SK-N-SH (cell line): ENCODE data around the gene ZNF512B. TPM values are rescaled to one million over a fixed set of nuclear protein-coding genes. Genes with fewer than 3 reads are reported as not detected.
A peak's percentile ranks its signal among the peaks of the same experiment; 100 is the strongest.

Experiments used
- CTCF ChIA-PET: fragments of 300-600, 350-600 bp; formaldehyde crosslinking; extraction: SDS; loops from one replicate; lab custom pipeline; 2021; lab: Yijun Ruan, JAX
- POLR2A ChIA-PET: fragments of 350-600 bp; sonication (Branson Sonifier 250); formaldehyde crosslinking; extraction: SDS; loops from one replicate; lab custom pipeline; 2020; ENCODE audit warnings: antibody characterized with exemption, inconsistent platforms; lab: Yijun Ruan, JAX
- DNase-seq: peaks from one replicate; pipeline ENCODE4 v3.0.0; 2012
- H2AFZ ChIP-seq: fragments of 200-600 bp; sonication (generic); 2 replicates; pipeline ENCODE4 v1.8.1; 2016; ENCODE audit warnings: antibody characterized with exemption, mild to moderate bottlenecking, low read depth
- H3F3A ChIP-seq: fragments of 200-600 bp; sonication (generic); replicated peaks from 2 replicates; pipeline ENCODE3; 2016; ENCODE audit warnings: antibody characterized with exemption, mild to moderate bottlenecking; ENCODE audit not compliant: insufficient read depth
- H3K27ac ChIP-seq, 2 experiments: fragments of 200-500 bp in 1 of 2; fragments of 200-600 bp in 1 of 2; sonication (Bioruptor generic) in 1 of 2; sonication (generic), shearing (Covaris generic) in 1 of 2; 2 replicates each; pipeline versions ENCODE4 v1.5.1 to v1.6.1; 2014 to 2016; ENCODE audit warnings: low read depth in 2 of 2, inconsistent platforms in 1 of 2, low read length in 1 of 2, mild to moderate bottlenecking in 1 of 2, mixed read lengths in 1 of 2
- H3K27me3 ChIP-seq: fragments of 200-600 bp; sonication (generic), shearing (Covaris generic); 2 replicates; pipeline ENCODE4 v1.6.1; 2016; ENCODE audit warnings: mixed run types; ENCODE audit not compliant: insufficient read depth
- H3K36me3 ChIP-seq, 2 experiments: fragments of 200-500 bp in 1 of 2; fragments of 200-600 bp in 1 of 2; sonication (Bioruptor generic) in 1 of 2; sonication (generic) in 1 of 2; replicated peaks in 1 of 2; 2 replicates each; pipeline versions ENCODE3 to v1.5.1; 2014 to 2016; ENCODE audit warnings: low read length in 1 of 2, mild to moderate bottlenecking in 1 of 2; ENCODE audit not compliant: insufficient read depth in 2 of 2, control insufficient read depth in 1 of 2
- H3K4me1 ChIP-seq, 2 experiments: fragments of 200-500 bp in 1 of 2; fragments of 200-600 bp in 1 of 2; sonication (Bioruptor generic) in 1 of 2; sonication (generic), shearing (Covaris generic) in 1 of 2; 2 replicates each; pipeline versions ENCODE4 v1.5.1 to v1.6.1; 2014 to 2016; ENCODE audit warnings: low read depth in 1 of 2, low read length in 1 of 2, mixed run types in 1 of 2; ENCODE audit not compliant: insufficient read depth in 2 of 2, control insufficient read depth in 1 of 2
- H3K4me2 ChIP-seq: fragments of 200-600 bp; sonication (generic), shearing (Covaris generic); 2 replicates; pipeline ENCODE4 v1.6.1; 2017; ENCODE audit warnings: mixed run types
- H3K4me3 ChIP-seq, 2 experiments: fragments of 200-500 bp in 1 of 2; fragments of 200-600 bp in 1 of 2; sonication (Bioruptor generic) in 1 of 2; sonication (generic), shearing (Covaris generic) in 1 of 2; 2 replicates each; pipeline versions ENCODE4 v1.5.1 to v1.8.1; 2014 to 2016; ENCODE audit warnings: low read depth in 2 of 2, inconsistent platforms in 1 of 2, low read length in 1 of 2, mild to moderate bottlenecking in 1 of 2, mixed read lengths in 1 of 2, moderate library complexity in 1 of 2
- H3K79me2 ChIP-seq: fragments of 200-600 bp; sonication (generic); 2 replicates; pipeline ENCODE4 v1.8.1; 2017; ENCODE audit warnings: mild to moderate bottlenecking; ENCODE audit not compliant: insufficient read depth
- H3K9ac ChIP-seq: fragments of 200-600 bp; sonication (generic); 2 replicates; pipeline ENCODE4 v1.6.1; 2017; ENCODE audit warnings: mixed run types
- H3K9me2 ChIP-seq: fragments of 200-600 bp; sonication (generic); 2 replicates; pipeline ENCODE4 v1.6.1; 2017; ENCODE audit warnings: mixed run types
- H3K9me3 ChIP-seq: fragments of 200-600 bp; sonication (generic); 2 replicates; pipeline ENCODE4 v1.6.1; 2017; ENCODE audit warnings: mixed run types, mild to moderate bottlenecking, moderate library complexity
- H4K20me1 ChIP-seq: fragments of 200-600 bp; sonication (generic); 2 replicates; pipeline ENCODE4 v1.6.1; 2017; ENCODE audit warnings: mild to moderate bottlenecking, mixed run types; ENCODE audit not compliant: insufficient read depth
- ELF1 ChIP-seq: IDR thresholded peaks from 2 replicates; pipeline ENCODE4 v1.4.0; 2012
- FOSL2 ChIP-seq: IDR thresholded peaks from 2 replicates; pipeline ENCODE4 v1.4.0; 2012; ENCODE audit warnings: low read depth, mild to moderate bottlenecking, moderate library complexity, borderline replicate concordance
- GABPA ChIP-seq: IDR thresholded peaks from 2 replicates; pipeline ENCODE4 v1.4.0; 2012; ENCODE audit warnings: low read depth, mild to moderate bottlenecking
- JUND ChIP-seq: IDR thresholded peaks from 2 replicates; pipeline ENCODE4 v1.4.0; 2012
- NRF1 ChIP-seq: IDR thresholded peaks from 2 replicates; pipeline ENCODE4 v1.6.1; 2012; ENCODE audit warnings: low read depth, mild to moderate bottlenecking, low read length
- POLR2AphosphoS5 ChIP-seq: IDR thresholded peaks from 2 replicates; pipeline ENCODE4 v1.6.1; 2012; ENCODE audit warnings: low read depth, low read length
- RFX5 ChIP-seq: IDR thresholded peaks from 2 replicates; pipeline ENCODE4 v1.6.1; 2012; ENCODE audit warnings: mild to moderate bottlenecking, improper control_type of control experiment, low read length
- SMC3 ChIP-seq: IDR thresholded peaks from 2 replicates; pipeline ENCODE4 v1.6.1; 2012; ENCODE audit warnings: low read depth, low read length, improper control_type of control experiment
- WGBS: methylation state at CpG from one replicate; pipeline ENCODE4 v1.1.6; 2017; ENCODE audit warnings: low lambda C conversion rate; 5-methylcytosine and 5-hydroxymethylcytosine counted together
- polyA plus RNA-seq, 3 experiments: library from polyadenylated mRNA; depleted of rRNA; stranded (reverse); fragments of >200 nt; gene quantifications; 2 replicates each; pipeline ENCODE4 v1.2.3, GENCODE V29; 2012
- TF ChIP-seq, protein P1 (sequence below): IDR thresholded peaks from 2 replicates; pipeline ENCODE4 v1.4.0; 2012; ENCODE audit warnings: low read depth, borderline replicate concordance
- TF ChIP-seq, protein P2 (sequence below): fragments of 200-600 bp; sonication (generic); IDR thresholded peaks from 2 replicates; pipeline ENCODE4 v1.6.1; 2017; ENCODE audit warnings: antibody characterized with exemption, mild to moderate bottlenecking, moderate library complexity
- TF ChIP-seq, protein P3 (sequence below): fragments of 150-350 bp; IDR thresholded peaks from 2 replicates; pipeline ENCODE4 v1.6.1; 2017; ENCODE audit warnings: antibody characterized with exemption, low read length, low read depth, borderline replicate concordance
- TF ChIP-seq, protein P4 (sequence below): IDR thresholded peaks from 2 replicates; pipeline ENCODE4; 2012
- TF ChIP-seq, protein P5 (sequence below): IDR thresholded peaks from 2 replicates; pipeline ENCODE4 v1.4.0; 2012; ENCODE audit warnings: low read depth
- TF ChIP-seq, protein P6 (sequence below): IDR thresholded peaks from 2 replicates; pipeline ENCODE4 v1.4.0; 2012; ENCODE audit warnings: low read depth, borderline replicate concordance

ZNF512B gene
- polyA plus RNA-seq, 1 of the 3 experiments (the other 2 are of a cell fraction), result 11.8 TPM

DNA sequence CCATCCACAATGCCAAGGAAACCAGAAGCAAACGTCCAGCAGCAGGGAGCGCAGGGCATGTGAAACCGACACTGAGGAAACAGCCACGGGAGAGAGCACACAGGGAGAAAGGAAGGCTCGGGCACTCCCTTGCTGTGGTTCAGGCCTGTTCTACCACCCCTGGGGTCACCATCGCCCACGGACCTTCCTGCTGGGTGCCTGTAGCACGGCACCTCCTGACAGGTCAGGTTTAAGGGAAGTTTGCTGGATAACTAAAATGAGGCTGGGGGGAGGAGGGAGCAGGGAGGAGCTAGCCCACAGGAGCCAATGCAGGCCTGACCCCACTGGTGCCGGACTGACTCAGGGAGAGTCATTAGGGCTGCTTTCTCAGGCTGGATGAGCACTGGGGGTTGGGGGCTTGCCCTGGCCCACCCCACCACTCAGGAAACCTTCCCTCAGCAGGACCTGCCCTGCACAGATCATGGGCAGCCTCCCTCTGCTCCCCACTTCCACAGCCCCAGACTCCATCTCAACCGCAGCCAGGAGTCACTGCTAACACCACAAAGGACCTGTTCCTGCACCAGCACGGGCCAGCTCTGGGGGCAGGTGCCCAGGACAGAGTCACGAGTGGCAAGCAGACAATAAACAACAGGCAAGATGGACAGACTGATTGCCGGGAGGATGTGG lies 15.8 kb downstream of the ZNF512B start:
- H3K79me2 ChIP-seq, result peaks cover 71% of the 10 kb centered on the region
- no peak overlapping the region for H3K9ac ChIP-seq
- H3K9me3 ChIP-seq, result no peaks in the 10 kb centered on the region
- H3K27me3 ChIP-seq, result no peaks in the 10 kb centered on the region
- H3K4me1 ChIP-seq, result peaks cover 16 to 54% of the 10 kb centered on the region in 2 experiments; a peak in 3 of 4 replicates
- no peak overlapping the region for H3K27ac ChIP-seq
- H3F3A ChIP-seq, result peaks cover 18% of the 10 kb centered on the region
- POLR2A ChIA-PET, result no interaction called here
- H3K9me2 ChIP-seq, result no peaks in the 10 kb centered on the region
- no peak overlapping the region for H2AFZ ChIP-seq
- 85% methylated on average over 6 of the region's 13 CpGs for WGBS
- TF ChIP-seq SMC3, result no peak
- TF ChIP-seq, protein P1, sequence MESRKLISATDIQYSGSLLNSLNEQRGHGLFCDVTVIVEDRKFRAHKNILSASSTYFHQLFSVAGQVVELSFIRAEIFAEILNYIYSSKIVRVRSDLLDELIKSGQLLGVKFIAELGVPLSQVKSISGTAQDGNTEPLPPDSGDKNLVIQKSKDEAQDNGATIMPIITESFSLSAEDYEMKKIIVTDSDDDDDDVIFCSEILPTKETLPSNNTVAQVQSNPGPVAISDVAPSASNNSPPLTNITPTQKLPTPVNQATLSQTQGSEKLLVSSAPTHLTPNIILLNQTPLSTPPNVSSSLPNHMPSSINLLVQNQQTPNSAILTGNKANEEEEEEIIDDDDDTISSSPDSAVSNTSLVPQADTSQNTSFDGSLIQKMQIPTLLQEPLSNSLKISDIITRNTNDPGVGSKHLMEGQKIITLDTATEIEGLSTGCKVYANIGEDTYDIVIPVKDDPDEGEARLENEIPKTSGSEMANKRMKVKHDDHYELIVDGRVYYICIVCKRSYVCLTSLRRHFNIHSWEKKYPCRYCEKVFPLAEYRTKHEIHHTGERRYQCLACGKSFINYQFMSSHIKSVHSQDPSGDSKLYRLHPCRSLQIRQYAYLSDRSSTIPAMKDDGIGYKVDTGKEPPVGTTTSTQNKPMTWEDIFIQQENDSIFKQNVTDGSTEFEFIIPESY, result no peak
- no peak for TF ChIP-seq NRF1
- TF ChIP-seq, protein P2, sequence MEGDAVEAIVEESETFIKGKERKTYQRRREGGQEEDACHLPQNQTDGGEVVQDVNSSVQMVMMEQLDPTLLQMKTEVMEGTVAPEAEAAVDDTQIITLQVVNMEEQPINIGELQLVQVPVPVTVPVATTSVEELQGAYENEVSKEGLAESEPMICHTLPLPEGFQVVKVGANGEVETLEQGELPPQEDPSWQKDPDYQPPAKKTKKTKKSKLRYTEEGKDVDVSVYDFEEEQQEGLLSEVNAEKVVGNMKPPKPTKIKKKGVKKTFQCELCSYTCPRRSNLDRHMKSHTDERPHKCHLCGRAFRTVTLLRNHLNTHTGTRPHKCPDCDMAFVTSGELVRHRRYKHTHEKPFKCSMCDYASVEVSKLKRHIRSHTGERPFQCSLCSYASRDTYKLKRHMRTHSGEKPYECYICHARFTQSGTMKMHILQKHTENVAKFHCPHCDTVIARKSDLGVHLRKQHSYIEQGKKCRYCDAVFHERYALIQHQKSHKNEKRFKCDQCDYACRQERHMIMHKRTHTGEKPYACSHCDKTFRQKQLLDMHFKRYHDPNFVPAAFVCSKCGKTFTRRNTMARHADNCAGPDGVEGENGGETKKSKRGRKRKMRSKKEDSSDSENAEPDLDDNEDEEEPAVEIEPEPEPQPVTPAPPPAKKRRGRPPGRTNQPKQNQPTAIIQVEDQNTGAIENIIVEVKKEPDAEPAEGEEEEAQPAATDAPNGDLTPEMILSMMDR, result no peak
- TF ChIP-seq, protein P3, sequence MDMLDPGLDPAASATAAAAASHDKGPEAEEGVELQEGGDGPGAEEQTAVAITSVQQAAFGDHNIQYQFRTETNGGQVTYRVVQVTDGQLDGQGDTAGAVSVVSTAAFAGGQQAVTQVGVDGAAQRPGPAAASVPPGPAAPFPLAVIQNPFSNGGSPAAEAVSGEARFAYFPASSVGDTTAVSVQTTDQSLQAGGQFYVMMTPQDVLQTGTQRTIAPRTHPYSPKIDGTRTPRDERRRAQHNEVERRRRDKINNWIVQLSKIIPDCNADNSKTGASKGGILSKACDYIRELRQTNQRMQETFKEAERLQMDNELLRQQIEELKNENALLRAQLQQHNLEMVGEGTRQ, result no peak
- no peak for TF ChIP-seq RFX5
- no peak for DNase-seq
- CTCF ChIA-PET, result interaction anchor here (1.1 to 2.9 kb wide), 5 partner anchors 20 to 457 kb away, joined by 3 to 12 read pairs (median 4); partner anchors contain the start of gene PRPF6
- peaks cover 60% of the 10 kb centered on the region for H4K20me1 ChIP-seq
- peak overlapping the region; percentile 99 for H3K4me2 ChIP-seq
- no peak overlapping the region for H3K4me3 ChIP-seq
- peaks cover 0 to 4% of the 10 kb centered on the region in 2 experiments for H3K36me3 ChIP-seq

DNA sequence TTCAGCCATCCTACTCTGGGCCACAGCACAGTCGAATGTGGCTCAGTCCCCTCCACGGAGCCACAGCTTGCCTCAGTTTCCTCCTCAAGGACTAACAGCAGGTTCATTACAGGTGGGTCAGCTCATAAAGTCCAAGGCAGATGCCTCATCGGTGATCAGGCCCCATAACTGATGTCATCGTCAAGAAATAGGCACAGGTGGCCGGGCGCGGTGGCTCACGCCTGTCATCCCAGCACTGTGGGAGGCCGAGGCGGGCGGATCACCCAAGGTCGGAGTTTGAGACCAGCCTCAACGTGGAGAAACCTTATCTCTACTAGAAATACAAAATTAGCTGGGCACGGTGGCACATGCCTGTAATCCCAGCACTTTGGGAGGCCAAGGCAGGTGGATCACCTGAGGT lies 17.0 kb downstream of the ZNF512B start:
- Histone ChIP-seq H3K27me3 (no peaks in the 10 kb centered on the region), H3K9ac (no peak overlapping the region), H3K9me3 (no peaks in the 10 kb centered on the region), H3F3A (peaks cover 27% of the 10 kb centered on the region), H3K4me1 (peaks cover 19 to 62% of the 10 kb centered on the region in 2 experiments; a peak in 3 of 4 replicates), H4K20me1 (peaks cover 70% of the 10 kb centered on the region), H3K79me2 (peaks cover 80% of the 10 kb centered on the region), H3K4me2 (no peak overlapping the region), H3K36me3 (no peaks in the 10 kb centered on the region)
- POLR2A ChIA-PET, result no interaction called here
- CTCF ChIA-PET, result interaction anchor here (0.7 to 2.9 kb wide), 5 partner anchors 168 to 456 kb away, joined by 3 to 13 read pairs (median 7); partner anchors contain the start of gene PTK6
- WGBS, result 97% methylated on average over 13 of the region's 14 CpGs
- no peak for DNase-seq
- TF ChIP-seq, protein P4, sequence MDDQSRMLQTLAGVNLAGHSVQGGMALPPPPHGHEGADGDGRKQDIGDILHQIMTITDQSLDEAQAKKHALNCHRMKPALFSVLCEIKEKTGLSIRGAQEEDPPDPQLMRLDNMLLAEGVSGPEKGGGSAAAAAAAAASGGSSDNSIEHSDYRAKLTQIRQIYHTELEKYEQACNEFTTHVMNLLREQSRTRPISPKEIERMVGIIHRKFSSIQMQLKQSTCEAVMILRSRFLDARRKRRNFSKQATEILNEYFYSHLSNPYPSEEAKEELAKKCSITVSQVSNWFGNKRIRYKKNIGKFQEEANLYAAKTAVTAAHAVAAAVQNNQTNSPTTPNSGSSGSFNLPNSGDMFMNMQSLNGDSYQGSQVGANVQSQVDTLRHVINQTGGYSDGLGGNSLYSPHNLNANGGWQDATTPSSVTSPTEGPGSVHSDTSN, result no peak
- TF ChIP-seq, protein P5, sequence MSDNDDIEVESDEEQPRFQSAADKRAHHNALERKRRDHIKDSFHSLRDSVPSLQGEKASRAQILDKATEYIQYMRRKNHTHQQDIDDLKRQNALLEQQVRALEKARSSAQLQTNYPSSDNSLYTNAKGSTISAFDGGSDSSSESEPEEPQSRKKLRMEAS, result no peak
- TF ChIP-seq FOSL2 (no peak), JUND (no peak), POLR2AphosphoS5 (no peak), GABPA (no peak), ELF1 (no peak)
- TF ChIP-seq, protein P6, sequence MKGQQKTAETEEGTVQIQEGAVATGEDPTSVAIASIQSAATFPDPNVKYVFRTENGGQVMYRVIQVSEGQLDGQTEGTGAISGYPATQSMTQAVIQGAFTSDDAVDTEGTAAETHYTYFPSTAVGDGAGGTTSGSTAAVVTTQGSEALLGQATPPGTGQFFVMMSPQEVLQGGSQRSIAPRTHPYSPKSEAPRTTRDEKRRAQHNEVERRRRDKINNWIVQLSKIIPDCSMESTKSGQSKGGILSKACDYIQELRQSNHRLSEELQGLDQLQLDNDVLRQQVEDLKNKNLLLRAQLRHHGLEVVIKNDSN, result no peak
- TF ChIP-seq, protein P2, result no peak
- TF ChIP-seq, all 33 proteins: peak for 0
- Histone ChIP-seq H2AFZ (no peak overlapping the region), H3K4me3 (no peak overlapping the region), H3K9me2 (no peaks in the 10 kb centered on the region), H3K27ac (no peak overlapping the region)
